OCI-LY1 (cell line): Measurements from ENCODE around the gene DAAM1.

Source experiments
- H2AFZ ChIP-seq: fragments of 200-600 bp; sonication (generic), shearing (Covaris generic); 2 replicates; pipeline ENCODE4 v1.6.0; 2014; ENCODE audit warnings: antibody characterized with exemption, mild to moderate bottlenecking, low read length
- H3F3A ChIP-seq: fragments of 200-600 bp; sonication (generic), shearing (Covaris generic); 2 replicates; pipeline ENCODE4 v1.6.0; 2014; ENCODE audit warnings: mild to moderate bottlenecking, antibody characterized with exemption, low read length, moderate library complexity; ENCODE audit not compliant: insufficient read depth
- H3K27ac ChIP-seq: fragments of 200-600 bp; sonication (generic); 2 replicates; pipeline ENCODE4 v1.5.1; 2014; ENCODE audit warnings: low read length, mixed run types, mild to moderate bottlenecking, low read depth; ENCODE audit not compliant: poor library complexity, severe bottlenecking
- H3K27me3 ChIP-seq: fragments of 200-600 bp; sonication (generic); 2 replicates; pipeline ENCODE4 v1.6.0; 2014; ENCODE audit warnings: antibody characterized with exemption, mild to moderate bottlenecking, low read length, moderate library complexity; ENCODE audit not compliant: insufficient read depth
- H3K36me3 ChIP-seq: fragments of 200-600 bp; sonication (generic); 2 replicates; pipeline ENCODE4 v1.6.1; 2014; ENCODE audit warnings: mild to moderate bottlenecking, antibody characterized with exemption, low read length, moderate library complexity, mixed read lengths; ENCODE audit not compliant: insufficient read depth
- H3K4me1 ChIP-seq: fragments of 200-600 bp; sonication (generic); 2 replicates; pipeline ENCODE4 v1.5.1; 2014; ENCODE audit warnings: mild to moderate bottlenecking, low read length, moderate library complexity; ENCODE audit not compliant: insufficient read depth, severe bottlenecking
- H3K4me2 ChIP-seq: fragments of 200-600 bp; sonication (generic), shearing (Covaris generic); 2 replicates; pipeline ENCODE4 v1.6.1; 2014; ENCODE audit warnings: low read length
- H3K4me3 ChIP-seq: fragments of 200-600 bp; sonication (generic); 2 replicates; pipeline ENCODE4 v1.5.1; 2014; ENCODE audit warnings: low read length, low read depth, mild to moderate bottlenecking, mixed read lengths; ENCODE audit not compliant: poor library complexity, severe bottlenecking
- H3K79me2 ChIP-seq: fragments of 200-600 bp; shearing (Covaris generic); 2 replicates; pipeline ENCODE4 v1.6.1; 2016; ENCODE audit warnings: mixed run types, low read length, mixed read lengths; ENCODE audit not compliant: insufficient read depth
- H3K9ac ChIP-seq: fragments of 200-600 bp; sonication (generic), shearing (Covaris generic); 2 replicates; pipeline ENCODE4 v1.6.1; 2014; ENCODE audit warnings: mild to moderate bottlenecking, low read length, mixed read lengths
- H3K9me2 ChIP-seq: fragments of 200-600 bp; sonication (generic), shearing (Covaris generic); 2 replicates; pipeline ENCODE4 v1.6.1; 2014; ENCODE audit warnings: low read depth, mild to moderate bottlenecking, low read length, mixed read lengths
- H3K9me3 ChIP-seq: fragments of 200-600 bp; shearing (Covaris generic); 2 replicates; pipeline ENCODE4 v1.6.1; 2014; ENCODE audit warnings: low read length, mixed read lengths
- H4K20me1 ChIP-seq: fragments of 200-600 bp; sonication (generic), shearing (Covaris generic); 2 replicates; pipeline ENCODE4 v1.6.0; 2016; ENCODE audit warnings: mild to moderate bottlenecking, low read length; ENCODE audit not compliant: insufficient read depth
- EZH2 ChIP-seq: fragments of 200-600 bp; sonication (generic), shearing (Covaris generic); IDR thresholded peaks from 2 replicates; pipeline ENCODE4 v1.8.0; 2017; ENCODE audit warnings: borderline replicate concordance, mixed run types, mild to moderate bottlenecking, antibody characterized with exemption, low read length, moderate library complexity, mixed read lengths
- TF ChIP-seq, protein P1 (sequence below): fragments of 200-600 bp; sonication (generic), shearing (Covaris generic); IDR thresholded peaks from 2 replicates; pipeline ENCODE4 v1.5.1; 2017; ENCODE audit warnings: mild to moderate bottlenecking, antibody characterized with exemption, low read length, moderate library complexity, mixed read lengths

DAAM1 gene

DNA sequence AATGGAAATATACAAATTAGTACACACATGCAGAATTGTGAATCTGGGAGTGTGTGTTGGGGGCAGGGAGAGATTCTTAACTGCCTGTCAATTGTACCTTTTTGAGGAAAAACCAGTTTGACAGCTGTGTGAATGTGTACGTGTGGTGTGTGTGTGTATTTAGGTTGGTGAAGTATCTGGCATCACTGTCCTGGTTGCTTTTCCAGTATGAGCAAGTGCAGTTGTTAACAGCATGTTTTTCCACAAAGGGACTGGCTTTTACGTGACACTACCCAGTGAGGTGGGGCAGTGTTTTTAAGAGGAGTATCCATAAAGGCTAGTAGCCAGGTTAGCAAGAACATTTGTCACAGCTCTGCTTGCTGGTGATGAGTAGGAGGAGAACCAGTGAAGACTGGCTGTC, 56.1 kb downstream of the DAAM1 start:
- Histone ChIP-seq H3K79me2 (peaks cover 68% of the 10 kb centered on the region), H3K9me2 (no peaks in the 10 kb centered on the region), H3K4me3 (no peak overlapping the region), H3K9ac (no peak overlapping the region), H4K20me1 (no peaks in the 10 kb centered on the region), H3K4me2 (no peak overlapping the region), H3K4me1 (peaks cover 29% of the 10 kb centered on the region), H3F3A (no peaks in the 10 kb centered on the region), H3K36me3 (peaks cover 21% of the 10 kb centered on the region), H3K9me3 (peaks cover 5% of the 10 kb centered on the region), H2AFZ (no peak overlapping the region), H3K27me3 (no peaks in the 10 kb centered on the region), H3K27ac (no peak overlapping the region)
- TF ChIP-seq EZH2 = no peak
- TF ChIP-seq, protein P1, sequence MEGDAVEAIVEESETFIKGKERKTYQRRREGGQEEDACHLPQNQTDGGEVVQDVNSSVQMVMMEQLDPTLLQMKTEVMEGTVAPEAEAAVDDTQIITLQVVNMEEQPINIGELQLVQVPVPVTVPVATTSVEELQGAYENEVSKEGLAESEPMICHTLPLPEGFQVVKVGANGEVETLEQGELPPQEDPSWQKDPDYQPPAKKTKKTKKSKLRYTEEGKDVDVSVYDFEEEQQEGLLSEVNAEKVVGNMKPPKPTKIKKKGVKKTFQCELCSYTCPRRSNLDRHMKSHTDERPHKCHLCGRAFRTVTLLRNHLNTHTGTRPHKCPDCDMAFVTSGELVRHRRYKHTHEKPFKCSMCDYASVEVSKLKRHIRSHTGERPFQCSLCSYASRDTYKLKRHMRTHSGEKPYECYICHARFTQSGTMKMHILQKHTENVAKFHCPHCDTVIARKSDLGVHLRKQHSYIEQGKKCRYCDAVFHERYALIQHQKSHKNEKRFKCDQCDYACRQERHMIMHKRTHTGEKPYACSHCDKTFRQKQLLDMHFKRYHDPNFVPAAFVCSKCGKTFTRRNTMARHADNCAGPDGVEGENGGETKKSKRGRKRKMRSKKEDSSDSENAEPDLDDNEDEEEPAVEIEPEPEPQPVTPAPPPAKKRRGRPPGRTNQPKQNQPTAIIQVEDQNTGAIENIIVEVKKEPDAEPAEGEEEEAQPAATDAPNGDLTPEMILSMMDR = no peak

DNA sequence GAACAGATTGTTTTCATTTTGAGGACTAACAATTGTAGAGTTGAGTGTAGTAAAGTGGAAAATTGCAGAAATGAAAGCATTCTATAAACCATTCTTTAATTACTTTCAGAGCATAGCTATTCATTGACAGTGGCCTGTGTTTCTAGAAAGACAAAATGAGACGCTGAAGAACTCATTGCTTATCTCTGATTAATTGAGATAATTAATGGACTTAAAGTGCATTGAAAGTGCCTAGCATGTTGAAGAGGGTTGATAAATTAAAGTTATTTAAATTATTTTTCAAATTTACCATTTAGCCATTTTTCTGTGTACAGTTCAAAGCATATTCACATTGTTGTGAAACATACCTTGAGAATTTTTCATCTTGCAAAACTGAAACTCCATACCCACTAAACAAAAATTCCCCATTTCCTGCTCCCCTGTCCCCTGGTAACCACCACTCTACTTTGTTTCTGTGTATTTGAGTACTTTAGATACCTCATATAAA, 57.4 kb downstream of the DAAM1 start:
- TF ChIP-seq, protein P1 = no peak
- TF ChIP-seq EZH2 = no peak

DNA sequence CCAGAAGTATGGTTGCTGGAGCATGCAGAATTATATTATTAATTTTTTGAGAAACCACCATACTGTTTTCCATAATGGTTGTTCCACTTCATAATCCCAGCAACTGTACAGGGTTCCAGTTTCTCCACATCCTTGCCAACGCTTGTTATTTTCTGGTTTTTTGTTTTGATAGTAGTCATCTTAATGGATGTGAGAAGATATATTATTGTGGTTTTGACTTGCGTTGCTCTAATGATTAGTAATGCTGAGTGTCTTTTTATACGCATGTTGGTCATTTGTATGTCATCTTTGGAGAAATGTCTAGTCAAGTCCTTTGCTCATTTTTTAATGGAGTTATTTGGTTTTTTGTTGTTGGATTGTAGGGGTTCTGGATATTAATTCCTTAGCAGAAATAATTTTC, 58.1 kb downstream of the DAAM1 start:
- Histone ChIP-seq H3K27ac (no peak overlapping the region), H3F3A (no peaks in the 10 kb centered on the region), H3K9me2 (no peaks in the 10 kb centered on the region), H3K9ac (no peak overlapping the region), H2AFZ (no peak overlapping the region), H3K4me1 (peaks cover 15% of the 10 kb centered on the region), H4K20me1 (no peaks in the 10 kb centered on the region), H3K9me3 (peaks cover 5% of the 10 kb centered on the region), H3K4me3 (no peak overlapping the region), H3K36me3 (peaks cover 21% of the 10 kb centered on the region), H3K79me2 (peaks cover 67% of the 10 kb centered on the region), H3K4me2 (no peak overlapping the region), H3K27me3 (no peaks in the 10 kb centered on the region)
- no peak for TF ChIP-seq EZH2
- TF ChIP-seq, protein P1 = no peak

More for the DNA sequence above, 57.4 kb downstream of the DAAM1 start:
- H3K4me3 ChIP-seq = no peak overlapping the region
- H3K9ac ChIP-seq = no peak overlapping the region
- no peaks in the 10 kb centered on the region for H3K9me2 ChIP-seq
- H4K20me1 ChIP-seq = no peaks in the 10 kb centered on the region
- H3K4me2 ChIP-seq = no peak overlapping the region
- peaks cover 21% of the 10 kb centered on the region for H3K36me3 ChIP-seq
- no peak overlapping the region for H3K27ac ChIP-seq
- H3K79me2 ChIP-seq = peaks cover 68% of the 10 kb centered on the region
- peaks cover 16% of the 10 kb centered on the region for H3K4me1 ChIP-seq
- no peak overlapping the region for H2AFZ ChIP-seq
- H3K9me3 ChIP-seq = peaks cover 5% of the 10 kb centered on the region
- no peaks in the 10 kb centered on the region for H3F3A ChIP-seq
- H3K27me3 ChIP-seq = no peaks in the 10 kb centered on the region
